HCT116 (cell line): ENCODE measurements around the gene COL12A1.

Experiments
- CBX3 ChIP-seq: IDR thresholded peaks from 2 replicates; pipeline ENCODE4 v1.6.1; 2012; ENCODE audit warnings: low read depth
- CEBPB ChIP-seq: IDR thresholded peaks from 2 replicates; pipeline ENCODE4 v1.6.1; 2012; ENCODE audit warnings: low read depth
- ELF1 ChIP-seq: IDR thresholded peaks from 2 replicates; pipeline ENCODE4 v1.6.1; 2012; ENCODE audit warnings: low read depth, borderline replicate concordance
- EZH2 ChIP-seq: fragments of 200-600 bp; sonication (generic); IDR thresholded peaks from 2 replicates; pipeline ENCODE4 v1.6.1; 2017; ENCODE audit warnings: antibody characterized with exemption, mixed run types
- MAX ChIP-seq: IDR thresholded peaks from 2 replicates; pipeline ENCODE4 v1.6.1; 2012
- POLR2A ChIP-seq: IDR thresholded peaks from 2 replicates; pipeline ENCODE4 v1.7.0; 2011; ENCODE audit warnings: borderline replicate concordance; ENCODE audit not compliant: insufficient read depth, insufficient read length; ENCODE audit errors: extremely low read depth
- POLR2AphosphoS5 ChIP-seq: IDR thresholded peaks from 2 replicates; pipeline ENCODE4 v1.6.1; 2011; ENCODE audit warnings: mild to moderate bottlenecking, low read depth, low read length, moderate library complexity
- RAD21 ChIP-seq: IDR thresholded peaks from 2 replicates; pipeline ENCODE4 v1.6.1; 2012; ENCODE audit warnings: low read depth, mild to moderate bottlenecking
- SP1 ChIP-seq: IDR thresholded peaks from 2 replicates; pipeline ENCODE4 v1.6.1; 2012; ENCODE audit warnings: low read depth
- SRF ChIP-seq: IDR thresholded peaks from 2 replicates; pipeline ENCODE4 v1.6.1; 2012; ENCODE audit warnings: low read depth
- TCF7L2 ChIP-seq: IDR thresholded peaks from 2 replicates; pipeline ENCODE4 v1.7.0; 2011; ENCODE audit warnings: borderline replicate concordance, inconsistent platforms; ENCODE audit not compliant: insufficient read depth, insufficient read length; ENCODE audit errors: extremely low read depth
- YY1 ChIP-seq: IDR thresholded peaks from 2 replicates; pipeline ENCODE4 v1.6.1; 2011; ENCODE audit warnings: low read length, low read depth, moderate library complexity, mild to moderate bottlenecking; ENCODE audit not compliant: insufficient replicate concordance; ENCODE audit errors: extremely low read depth
- ZFX ChIP-seq: fragments of 450-650 bp; IDR thresholded peaks from 2 replicates; pipeline ENCODE4 v1.6.1; 2017
- TF ChIP-seq, protein P1 (sequence below), 3 experiments: fragments of 200-600 bp in 1 of 3; sonication (generic) in 1 of 3; IDR thresholded peaks in 2 of 3; conservative IDR thresholded peaks in 1 of 3; 2 replicates each; pipeline ENCODE4 v1.5.1; 2012 to 2017; ENCODE audit warnings: low read depth in 2 of 3, low read length in 2 of 3, antibody characterized with exemption in 1 of 3, borderline replicate concordance in 1 of 3, control low read depth in 1 of 3, mild to moderate bottlenecking in 1 of 3, mixed read lengths in 1 of 3, mixed run types in 1 of 3, moderate library complexity in 1 of 3; ENCODE audit not compliant: insufficient read depth in 1 of 3

- TF ChIP-seq, protein P1, sequence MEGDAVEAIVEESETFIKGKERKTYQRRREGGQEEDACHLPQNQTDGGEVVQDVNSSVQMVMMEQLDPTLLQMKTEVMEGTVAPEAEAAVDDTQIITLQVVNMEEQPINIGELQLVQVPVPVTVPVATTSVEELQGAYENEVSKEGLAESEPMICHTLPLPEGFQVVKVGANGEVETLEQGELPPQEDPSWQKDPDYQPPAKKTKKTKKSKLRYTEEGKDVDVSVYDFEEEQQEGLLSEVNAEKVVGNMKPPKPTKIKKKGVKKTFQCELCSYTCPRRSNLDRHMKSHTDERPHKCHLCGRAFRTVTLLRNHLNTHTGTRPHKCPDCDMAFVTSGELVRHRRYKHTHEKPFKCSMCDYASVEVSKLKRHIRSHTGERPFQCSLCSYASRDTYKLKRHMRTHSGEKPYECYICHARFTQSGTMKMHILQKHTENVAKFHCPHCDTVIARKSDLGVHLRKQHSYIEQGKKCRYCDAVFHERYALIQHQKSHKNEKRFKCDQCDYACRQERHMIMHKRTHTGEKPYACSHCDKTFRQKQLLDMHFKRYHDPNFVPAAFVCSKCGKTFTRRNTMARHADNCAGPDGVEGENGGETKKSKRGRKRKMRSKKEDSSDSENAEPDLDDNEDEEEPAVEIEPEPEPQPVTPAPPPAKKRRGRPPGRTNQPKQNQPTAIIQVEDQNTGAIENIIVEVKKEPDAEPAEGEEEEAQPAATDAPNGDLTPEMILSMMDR (IDR thresholded peaks at IDR 0.05 in 2 of 3, conservative IDR thresholded peaks at IDR 0.05 in 1 of 3; ENCODE audit: borderline replicate concordance in 1 of 3, insufficient read depth in 1 of 3, low read depth in 2 of 3, low read length in 2 of 3) = no peak
- no peak for TF ChIP-seq ZFX
- TF ChIP-seq ELF1 = no peak
- no peak for TF ChIP-seq POLR2AphosphoS5
- no peak for TF ChIP-seq EZH2
- no peak for TF ChIP-seq YY1
- no peak for TF ChIP-seq CEBPB
- TF ChIP-seq TCF7L2 = no peak
- TF ChIP-seq POLR2A = no peak
- TF ChIP-seq MAX = no peak
- no peak for TF ChIP-seq SRF
- TF ChIP-seq SP1 = no peak
- no peak for TF ChIP-seq CBX3
- no peak for TF ChIP-seq RAD21
Observed at GRCh38 chr6:75044846-75045245, 161.0 kb downstream of the COL12A1 start.
